Bronchial epithelial cell (primary cell): ENCODE results near the gene PCSK5. TPM values are rescaled to one million over a fixed set of nuclear protein-coding genes. Genes with fewer than 3 reads are reported as not detected.
A peak's percentile ranks its signal among the peaks of the same experiment; 100 is the strongest.

ENCODE experiments used
- DNase-seq: peaks from one replicate; pipeline ENCODE4 v3.0.0-alpha.2; 2010; ENCODE audit warnings: low read depth
- FAIRE-seq: peaks from 2 replicates; lab custom pipeline; 2011; peaks lifted over from hg19 to GRCh38; lab: Jason Lieb, UNC
- H3K27me3 ChIP-seq: 2 replicates; pipeline ENCODE4 v1.5.1; 2011; ENCODE audit warnings: low read length; ENCODE audit not compliant: control insufficient read depth, insufficient read depth
- H3K36me3 ChIP-seq: 2 replicates; pipeline ENCODE4 v1.5.1; 2011; ENCODE audit warnings: low read length; ENCODE audit not compliant: control insufficient read depth, insufficient read depth
- H3K4me3 ChIP-seq: 2 replicates; pipeline ENCODE4 v1.5.1; 2011; ENCODE audit warnings: mild to moderate bottlenecking, low read depth, low read length, control low read depth
- CTCF ChIP-seq: IDR thresholded peaks from 2 replicates; pipeline ENCODE4 v1.5.1; 2011; ENCODE audit warnings: mild to moderate bottlenecking, moderate library complexity, low read length, control low read depth, inconsistent platforms; ENCODE audit not compliant: insufficient read depth, severe bottlenecking
- total RNA-seq: library from RNA; depleted of rRNA; stranded (reverse); fragments of >200 nt; gene quantifications from 2 replicates; pipeline ENCODE4 v1.2.1, GENCODE V29; 2014

Gene PCSK5
- total RNA-seq, 1 donor from 2014 or later, result 4.2 TPM

DNA sequence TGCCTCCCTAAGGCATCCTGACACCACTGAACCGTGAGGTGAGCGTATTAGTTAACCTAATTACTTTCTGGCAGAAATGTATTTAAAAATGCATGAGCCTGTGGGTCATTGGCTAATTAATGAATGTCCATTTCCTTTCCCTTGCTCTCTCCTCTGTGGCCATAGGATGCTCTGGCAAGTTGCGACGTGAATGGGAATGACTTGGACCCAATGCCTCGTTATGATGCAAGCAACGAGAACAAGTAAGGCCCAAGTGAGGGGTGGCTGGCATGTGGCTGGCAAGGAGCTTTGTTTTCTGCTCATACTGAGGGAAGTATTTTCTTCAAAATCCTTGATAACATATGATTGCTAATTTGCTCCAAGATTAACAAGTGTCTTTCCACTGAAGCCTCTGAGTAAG, 136.3 kb downstream of the PCSK5 start:
- Histone ChIP-seq H3K36me3 (no peaks in the 10 kb centered on the region), H3K27me3 (no peaks in the 10 kb centered on the region), H3K4me3 (no peak overlapping the region)
- peak; percentile 57 for DNase-seq
- FAIRE-seq, result no peak
- no peak for TF ChIP-seq CTCF

- FAIRE-seq (no peak), DNase-seq (peak; percentile 19)
- TF ChIP-seq CTCF, result no peak
- Histone ChIP-seq H3K4me3 (no peak overlapping the region), H3K27me3 (no peaks in the 10 kb centered on the region), H3K36me3 (no peaks in the 10 kb centered on the region)
These were observed 136.9 kb downstream of the PCSK5 start for GRCh38 chr9:76027416-76027815.

DNA sequence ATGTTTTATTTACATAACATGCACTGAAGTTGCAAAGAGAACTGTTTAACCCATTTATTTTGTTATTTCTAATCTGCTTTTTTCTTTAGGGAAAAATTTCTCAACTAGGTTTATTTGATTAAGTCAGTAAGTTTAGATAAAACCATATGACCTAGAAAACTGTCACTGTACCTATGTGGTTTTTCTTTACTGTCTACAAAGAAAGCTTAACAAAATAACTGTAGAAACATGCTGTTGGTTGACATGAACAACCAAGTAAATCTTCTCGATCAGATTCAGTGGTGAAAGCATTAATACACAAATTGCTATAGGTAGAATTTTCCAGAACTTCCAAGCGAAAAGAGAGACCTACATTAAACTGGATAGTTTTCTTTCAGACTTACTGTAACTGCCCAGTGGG, 137.4 kb downstream of the PCSK5 start:
- DNase-seq, result no peak
- no peak for TF ChIP-seq CTCF
- no peak for FAIRE-seq
- no peaks in the 10 kb centered on the region for H3K36me3 ChIP-seq
- H3K4me3 ChIP-seq, result no peak overlapping the region
- no peaks in the 10 kb centered on the region for H3K27me3 ChIP-seq

DNA sequence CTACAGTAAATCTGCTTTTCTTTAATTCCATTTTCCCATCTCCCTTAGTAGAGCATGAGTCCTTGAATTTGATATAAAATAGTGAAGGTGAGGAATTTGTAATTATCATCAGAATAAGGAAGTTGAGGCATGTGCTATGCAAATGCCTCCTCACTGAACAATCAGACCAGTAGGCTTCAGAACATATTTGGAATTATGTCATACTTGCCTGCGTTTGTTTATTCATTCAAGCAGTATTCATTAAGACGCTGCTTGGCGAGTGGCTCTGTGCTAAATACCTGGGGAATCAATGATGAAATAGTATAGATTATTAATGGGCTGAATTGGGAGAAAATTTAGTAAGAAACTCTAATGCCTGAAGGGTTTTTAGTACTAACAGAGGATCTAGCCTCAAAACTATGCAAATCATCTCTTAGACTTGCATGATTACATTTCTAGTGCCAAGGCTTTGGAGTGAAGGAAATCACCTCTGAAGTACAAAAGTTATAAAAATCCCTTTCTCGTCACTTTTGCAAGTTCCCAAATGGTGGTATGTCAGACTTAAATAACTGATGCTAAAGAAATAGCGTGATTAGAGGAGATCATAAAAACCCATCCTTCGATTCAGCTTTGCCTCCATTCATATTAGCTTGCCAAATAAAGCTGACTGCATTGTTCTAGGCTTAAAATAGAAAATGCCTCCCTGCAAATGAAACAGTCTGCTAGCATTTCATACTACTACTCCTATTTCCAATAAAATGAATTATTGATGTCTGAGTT, 141.7 kb downstream of the PCSK5 start:
- DNase-seq (no peak), FAIRE-seq (no peak)
- Histone ChIP-seq H3K4me3 (no peak overlapping the region), H3K36me3 (no peaks in the 10 kb centered on the region), H3K27me3 (no peaks in the 10 kb centered on the region)
- TF ChIP-seq CTCF, result no peak

- no peak for TF ChIP-seq CTCF
- Histone ChIP-seq H3K4me3 (no peak overlapping the region), H3K27me3 (no peaks in the 10 kb centered on the region), H3K36me3 (no peaks in the 10 kb centered on the region)
- DNase-seq, result no peak
- no peak for FAIRE-seq
These were observed 142.4 kb downstream of the PCSK5 start for GRCh38 chr9:76032797-76033373.
